ENCODE measurements around the gene SSUH2.
"Not testable (repeated sequence)": the region's sequence is repeated elsewhere in the genome, so short reads cannot be mapped to it uniquely, and the experiment has no call there.

SSUH2 gene, protein sequence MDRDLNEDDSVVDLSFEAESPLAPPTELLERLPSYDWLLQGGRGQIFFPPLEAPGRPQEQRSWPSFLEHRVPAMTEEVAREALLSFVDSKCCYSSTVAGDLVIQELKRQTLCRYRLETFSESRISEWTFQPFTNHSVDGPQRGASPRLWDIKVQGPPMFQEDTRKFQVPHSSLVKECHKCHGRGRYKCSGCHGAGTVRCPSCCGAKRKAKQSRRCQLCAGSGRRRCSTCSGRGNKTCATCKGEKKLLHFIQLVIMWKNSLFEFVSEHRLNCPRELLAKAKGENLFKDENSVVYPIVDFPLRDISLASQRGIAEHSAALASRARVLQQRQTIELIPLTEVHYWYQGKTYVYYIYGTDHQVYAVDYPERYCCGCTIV

GRCh38 chr3:8644748-8645390 is at the start of gene SSUH2:
Gene SSUH2, minus strand, starts transcription at chr3:8644798. Its CDS starts 40 bp downstream, at chr3:8644758.
- no peak for DNase-seq

DNA sequence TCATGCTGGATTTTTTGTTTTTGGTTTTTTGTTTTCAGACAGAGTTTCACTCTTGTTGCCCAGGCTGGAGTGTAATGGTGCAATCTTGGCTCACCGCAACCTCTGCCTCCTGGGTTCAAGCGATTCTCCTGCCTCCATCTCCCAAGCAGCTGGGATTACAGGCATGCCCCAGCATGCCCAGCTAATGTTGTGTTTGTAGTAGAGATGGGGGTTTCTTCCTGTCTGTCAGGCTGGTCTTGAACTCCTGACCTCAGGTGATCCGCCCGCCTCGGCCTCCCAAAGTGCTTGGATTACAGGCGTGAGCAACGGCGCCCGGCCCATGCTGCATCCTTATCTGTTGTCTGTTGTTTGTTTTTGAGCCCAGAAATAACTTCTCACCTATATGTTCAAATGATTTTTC is 46.7 kb upstream of the SSUH2 start:
- not testable (repeated sequence) for DNase-seq

DNA sequence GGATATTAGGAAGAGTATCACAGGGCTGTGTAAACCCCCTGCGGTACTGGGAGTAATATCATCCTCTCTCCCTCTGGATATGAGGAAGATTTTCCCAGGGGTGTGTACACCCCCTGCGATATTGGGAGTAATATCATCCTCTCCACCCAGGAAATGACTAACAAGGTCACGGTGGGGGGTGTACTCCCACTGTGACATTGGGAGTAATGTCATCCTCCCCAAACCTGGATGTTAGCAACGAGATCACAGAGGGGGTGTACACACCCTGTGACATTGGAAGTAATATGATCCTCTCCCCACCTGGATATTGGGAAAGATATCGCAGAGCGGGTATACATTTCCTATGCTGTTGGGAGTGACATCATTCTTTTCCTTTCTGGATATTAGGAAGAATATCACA is 40.4 kb upstream of the SSUH2 start:
- DNase-seq: not testable (repeated sequence)

GRCh38 chr3:8682850-8683574 is 38.4 kb upstream of the SSUH2 start:
- not testable (repeated sequence) for DNase-seq

DNA sequence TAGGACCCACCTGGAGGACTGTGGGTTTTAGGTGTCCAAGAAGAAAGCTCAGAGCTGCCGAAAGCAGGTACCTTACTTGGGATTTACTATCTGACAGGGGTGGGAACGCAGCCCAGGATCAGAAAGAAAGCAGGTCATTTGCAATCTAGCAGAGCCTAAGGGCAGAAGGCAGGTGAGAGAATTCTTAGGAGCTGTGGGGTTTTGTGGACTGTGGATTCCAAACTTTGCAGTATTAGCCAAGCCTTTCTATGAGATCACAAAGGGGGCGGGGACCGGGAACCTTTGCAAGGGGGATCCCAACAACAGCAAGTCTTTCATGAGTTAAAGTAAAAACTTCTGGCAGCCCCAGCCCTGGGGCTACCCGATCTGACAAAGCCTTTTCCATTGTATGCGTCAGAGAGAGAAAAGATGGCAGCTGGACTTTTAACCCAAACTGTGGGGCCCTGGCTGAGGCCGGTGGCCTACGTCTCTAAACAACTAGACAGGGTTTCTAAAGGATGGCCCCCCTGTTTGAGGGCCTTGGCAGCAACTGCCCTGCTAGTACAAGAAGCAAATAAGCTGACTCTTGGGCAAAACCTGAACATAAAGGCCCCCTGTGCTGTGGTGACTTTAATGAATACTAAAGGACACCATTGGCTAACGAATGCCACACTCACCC is 37.4 kb upstream of the SSUH2 start:
- not testable (repeated sequence) for DNase-seq

DNA sequence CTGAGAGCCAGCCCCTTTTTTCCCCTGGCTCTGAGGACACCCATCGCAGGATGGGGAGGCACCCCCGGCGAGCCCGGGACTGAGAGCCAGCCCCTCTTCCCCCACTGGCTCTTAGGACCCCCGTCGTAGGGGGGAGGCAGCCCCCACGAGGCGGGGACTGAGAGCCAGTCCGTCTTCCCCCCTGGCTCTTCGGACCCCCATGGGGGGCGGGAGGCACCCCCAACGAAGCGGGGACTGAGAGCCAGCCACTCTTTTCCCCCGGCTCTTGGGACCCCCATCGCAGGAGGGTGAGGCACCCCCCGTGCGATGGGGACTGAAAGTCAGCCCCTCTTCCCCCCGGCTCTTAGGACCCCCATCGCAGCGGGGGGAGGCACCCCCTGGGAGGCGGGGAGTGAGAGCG is 36.8 kb upstream of the SSUH2 start:
- no peak for DNase-seq

- not testable (repeated sequence) for DNase-seq
Observed at GRCh38 chr3:8679817-8680553, 35.4 kb upstream of the SSUH2 start.

DNA sequence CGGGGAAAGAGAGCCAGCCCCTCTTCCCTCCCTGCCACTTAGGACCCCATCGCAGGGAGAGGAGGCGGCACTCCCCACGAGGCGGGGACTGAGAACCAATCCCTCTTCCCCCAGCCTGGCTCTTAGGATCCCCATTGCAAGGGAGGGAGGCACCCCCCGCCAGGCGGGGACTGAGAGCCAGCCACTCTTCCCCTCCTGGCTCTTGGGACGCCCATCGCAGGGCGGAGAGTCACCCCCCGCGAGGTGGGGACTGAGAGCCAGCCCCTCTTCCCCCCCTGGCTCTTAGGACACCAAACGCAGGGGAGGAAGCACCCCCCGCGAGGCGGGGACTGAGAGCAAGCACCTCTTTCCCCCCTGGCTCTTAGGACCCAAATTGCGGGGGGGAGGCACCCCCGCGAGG is 34.2 kb upstream of the SSUH2 start:
- no peak for DNase-seq

DNA sequence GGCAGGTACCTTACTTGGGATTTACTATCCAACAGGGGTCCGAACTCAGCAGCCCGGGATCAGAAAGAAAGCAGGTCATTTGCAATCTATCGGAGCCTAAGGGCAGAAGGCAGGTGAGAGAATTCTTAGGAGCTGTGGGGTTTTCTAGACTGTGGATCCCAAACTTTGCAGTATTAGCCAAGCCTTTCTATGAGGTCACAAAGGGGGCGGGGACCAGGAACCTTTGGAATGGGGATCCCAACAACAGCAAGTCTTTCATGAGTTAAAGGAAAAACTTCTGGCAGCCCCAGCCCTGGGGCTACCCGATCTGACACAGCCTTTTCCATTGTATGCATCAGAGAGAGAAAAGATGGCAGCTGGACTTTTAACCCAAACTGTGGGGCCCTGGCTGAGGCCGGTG is 32.7 kb upstream of the SSUH2 start:
- not testable (repeated sequence) for DNase-seq

DNA sequence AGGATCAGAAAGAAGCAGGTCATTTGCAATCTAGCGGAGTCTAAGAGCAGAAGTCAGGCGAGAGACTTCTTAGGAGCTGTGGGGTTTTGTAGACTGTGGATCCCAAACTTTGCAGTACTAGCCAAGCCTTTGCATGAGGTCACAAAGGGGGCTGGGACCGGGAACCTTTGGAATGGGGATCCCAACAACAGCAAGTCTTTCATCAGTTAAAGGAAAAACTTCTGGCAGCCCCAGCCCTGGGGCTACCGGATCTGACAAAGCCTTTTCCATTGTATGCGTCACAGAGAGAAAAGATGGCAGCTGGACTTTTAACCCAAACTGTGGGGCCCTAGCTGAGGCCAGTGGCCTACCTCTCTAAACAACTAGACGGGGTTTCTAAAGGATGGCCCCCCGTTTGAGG is 31.0 kb upstream of the SSUH2 start:
- DNase-seq: not testable (repeated sequence)

DNA sequence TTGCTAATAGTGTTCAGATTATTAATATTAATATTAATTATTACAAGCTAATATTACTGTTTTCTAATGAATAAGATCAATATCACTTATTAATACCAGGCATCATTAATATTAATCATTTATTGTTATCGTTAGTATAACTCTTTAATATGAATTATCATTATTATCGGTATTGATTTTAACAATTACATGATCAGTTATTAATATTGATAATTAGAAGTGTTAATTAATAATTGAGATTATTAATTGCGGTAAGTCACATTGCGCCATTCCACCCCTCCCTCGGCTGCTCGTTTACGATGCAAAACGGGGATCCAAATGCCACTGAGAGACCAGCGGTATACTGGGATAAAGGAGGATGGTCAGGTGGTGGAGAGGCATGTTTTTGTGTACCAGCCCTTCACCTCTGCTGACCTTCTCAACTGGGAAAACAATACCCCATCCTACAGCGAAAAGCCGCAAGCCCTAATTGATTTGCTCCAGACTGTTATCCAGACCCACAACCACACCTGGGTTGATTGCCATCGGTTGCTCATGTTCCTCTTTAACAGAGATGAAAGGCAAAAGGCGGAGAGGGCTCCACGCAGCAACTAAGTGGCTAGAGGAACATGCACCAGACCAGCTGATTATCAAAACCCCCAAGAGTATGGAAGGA is 28.6 kb upstream of the SSUH2 start:
- DNase-seq: no peak

DNA sequence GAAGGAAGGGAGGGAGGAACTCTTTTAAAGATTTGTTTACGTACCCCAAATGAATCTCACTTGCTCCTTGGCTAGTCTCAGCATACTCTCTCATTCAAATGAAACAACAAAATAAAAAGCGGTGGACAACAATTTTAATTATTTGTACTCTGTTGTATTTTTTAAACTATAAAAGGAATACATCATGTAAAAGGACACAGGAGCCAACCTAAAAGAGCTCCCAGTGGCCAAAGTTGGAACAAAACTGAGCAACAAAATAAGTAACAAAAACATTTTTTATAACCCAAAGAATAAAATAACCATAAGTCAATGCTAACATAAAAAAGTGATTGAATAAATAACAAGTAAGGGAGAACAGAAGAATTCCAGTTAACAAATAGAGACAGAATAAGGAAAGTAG is 24.4 kb upstream of the SSUH2 start:
- no peak for DNase-seq

- no peak for DNase-seq
Observed at GRCh38 chr3:8668216-8668615, 23.6 kb upstream of the SSUH2 start.

DNA sequence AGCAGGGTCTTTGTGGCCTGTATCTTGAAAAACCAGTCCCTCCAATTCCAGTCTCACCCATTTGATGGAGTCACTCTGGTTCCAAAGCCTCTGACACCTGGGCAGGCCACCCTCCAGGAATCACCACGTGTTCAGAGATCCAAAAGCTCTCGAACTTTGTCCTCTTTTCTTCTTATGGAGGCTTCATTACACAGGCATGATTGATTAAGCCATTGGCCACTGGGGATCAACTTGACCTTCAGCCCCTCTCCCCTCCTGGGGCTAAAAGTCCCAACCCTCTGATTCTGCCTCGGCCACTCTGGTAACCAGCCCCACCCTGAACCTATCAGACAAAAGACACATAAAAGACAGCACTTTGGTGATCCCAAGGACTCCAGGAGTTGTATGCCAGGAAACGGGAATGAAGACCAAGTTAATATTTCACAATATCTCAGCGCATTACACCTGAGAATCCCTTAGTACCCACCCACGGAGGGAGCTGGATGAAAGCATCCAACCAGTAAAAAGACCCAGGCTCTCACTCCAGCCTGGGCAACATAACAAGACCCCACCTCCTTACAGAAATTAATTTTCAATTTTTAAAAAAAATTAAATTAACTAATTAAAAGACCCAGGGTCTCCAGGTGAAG is 23.0 kb upstream of the SSUH2 start:
- no peak for DNase-seq

DNA sequence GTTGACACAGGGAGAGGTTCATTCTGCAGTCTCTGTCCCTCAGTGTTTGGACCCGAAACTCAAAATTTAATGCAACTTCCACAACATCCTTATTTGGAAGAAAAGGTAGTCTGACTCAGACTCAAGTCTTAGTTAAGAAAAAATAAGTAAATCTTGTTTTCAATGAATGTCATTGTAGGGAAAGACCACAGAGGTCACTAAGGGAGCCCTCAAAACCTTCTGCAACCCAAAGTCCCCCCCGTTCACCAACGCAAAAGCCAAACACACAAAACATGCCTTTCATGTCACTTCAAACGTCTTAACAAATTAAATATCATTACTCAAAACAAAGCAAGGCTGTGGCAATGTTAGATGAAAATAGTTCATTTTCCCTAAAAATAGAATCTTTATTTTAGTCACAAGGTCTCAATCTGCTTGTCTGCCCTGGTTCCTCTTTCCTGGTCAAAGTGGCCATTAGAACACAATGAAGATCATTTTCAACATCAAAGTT is 20.9 kb upstream of the SSUH2 start:
- DNase-seq: no peak

GRCh38 chr3:8663177-8664061 is 18.8 kb upstream of the SSUH2 start:
- DNase-seq: no peak

DNA sequence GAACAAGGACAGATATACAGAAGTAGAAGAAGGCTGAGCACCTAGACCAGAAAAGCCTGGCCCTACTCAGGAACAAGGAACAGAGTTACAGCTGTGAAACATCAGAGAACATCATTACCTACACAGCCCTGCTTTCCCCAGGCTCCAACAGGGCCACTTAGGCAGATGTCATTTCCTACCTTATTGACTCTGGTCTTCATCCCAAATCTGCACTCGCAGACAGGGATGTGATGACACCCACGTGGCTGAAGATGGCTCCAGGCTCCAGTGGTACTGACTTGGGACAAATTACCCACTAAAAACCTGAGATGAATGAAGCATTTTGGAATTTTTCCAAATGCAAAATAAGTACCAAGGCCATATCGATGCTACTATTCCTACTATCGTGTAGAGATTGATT is 18.0 kb upstream of the SSUH2 start:
- DNase-seq: no peak

- DNase-seq: no peak
Observed at GRCh38 chr3:8660175-8661118, 15.8 kb upstream of the SSUH2 start.

- DNase-seq: no peak
Observed at GRCh38 chr3:8659242-8659641, 14.6 kb upstream of the SSUH2 start.

All from NCI-H2227 treated with DMSO at 0.1 percent for 48 hours (cell line).